Activated T-cell treated with anti-CD3 and anti-CD28 coated beads, Interleukin-2, amount 50 U/mL, for 4 hours (primary cell): Measurements from ENCODE around the gene PRAME. TPM values are rescaled to one million over a fixed set of nuclear protein-coding genes. Genes with fewer than 3 reads are reported as not detected.
"Not testable (repeated sequence)": the region's sequence is repeated elsewhere in the genome, so short reads cannot be mapped to it uniquely, and the experiment has no call there.

ENCODE experiments used
- ATAC-seq, 2 donors: fragments of 200-7000 bp; cut with Tn5 transposase; one replicate each; pipeline ENCODE4 v1.10.0; 2021
- DNase-seq: peaks from one replicate; pipeline ENCODE4 v3.0.0-alpha.2; 2020
- H3K27me3 Mint-ChIP-seq: one replicate; pipeline ENCODE4 v1.8.0; 2021; ENCODE audit warnings: low read depth, mixed read lengths
- H3K36me3 Mint-ChIP-seq: one replicate; pipeline ENCODE4 v1.8.0; 2022; ENCODE audit warnings: mixed read lengths; ENCODE audit not compliant: insufficient read depth
- H3K4me1 Mint-ChIP-seq: one replicate; pipeline ENCODE4 v1.8.0; 2021; ENCODE audit warnings: low read depth, mixed read lengths
- H3K4me3 Mint-ChIP-seq: one replicate; pipeline ENCODE4 v1.8.0; 2021; ENCODE audit warnings: mild to moderate bottlenecking, moderate library complexity, mixed read lengths
- H3K9me3 Mint-ChIP-seq: one replicate; pipeline ENCODE4 v1.8.0; 2021; ENCODE audit warnings: mixed read lengths
- total RNA-seq, 3 donors: library from RNA; stranded (reverse); gene quantifications; one replicate each; pipeline ENCODE4 v1.2.1, GENCODE V29; 2021

The PRAME gene
- total RNA-seq, 3 donors from 2014 or later: 0.95 to 1.3 (median 1.2) TPM

GRCh38 chr22:22590136-22590891 lies 31.2 kb upstream of the PRAME start:
- Mint-ChIP-seq H3K36me3 (no peaks in the 10 kb centered on the region), H3K9me3 (no peaks in the 10 kb centered on the region), H3K4me3 (no peak overlapping the region), H3K4me1 (peaks cover 4% of the 10 kb centered on the region), H3K27me3 (peaks cover 29% of the 10 kb centered on the region)
- ATAC-seq (no peak), DNase-seq (no peak)

GRCh38 chr22:22588485-22589164 lies 29.6 kb upstream of the PRAME start:
- no peak overlapping the region for H3K4me3 Mint-ChIP-seq
- DNase-seq (no peak), ATAC-seq (no peak)
- peaks cover 28% of the 10 kb centered on the region for H3K27me3 Mint-ChIP-seq
- no peaks in the 10 kb centered on the region for H3K36me3 Mint-ChIP-seq
- H3K9me3 Mint-ChIP-seq: no peaks in the 10 kb centered on the region
- H3K4me1 Mint-ChIP-seq: peaks cover 2% of the 10 kb centered on the region

GRCh38 chr22:22587577-22588188 lies 28.6 kb upstream of the PRAME start:
- Mint-ChIP-seq H3K27me3 (peaks cover 30% of the 10 kb centered on the region), H3K4me3 (no peak overlapping the region), H3K9me3 (no peaks in the 10 kb centered on the region), H3K4me1 (peaks cover 2% of the 10 kb centered on the region), H3K36me3 (no peaks in the 10 kb centered on the region)
- DNase-seq: no peak
- ATAC-seq: no peak

GRCh38 chr22:22584722-22585121 lies 25.7 kb upstream of the PRAME start:
- ATAC-seq (no peak), DNase-seq (no peak)
- Mint-ChIP-seq H3K36me3 (no peaks in the 10 kb centered on the region), H3K27me3 (peaks cover 26% of the 10 kb centered on the region), H3K4me1 (peaks cover 2% of the 10 kb centered on the region), H3K4me3 (no peak overlapping the region), H3K9me3 (no peaks in the 10 kb centered on the region)

- H3K27me3 Mint-ChIP-seq: peaks cover 20% of the 10 kb centered on the region
- no peak overlapping the region for H3K4me3 Mint-ChIP-seq
- no peaks in the 10 kb centered on the region for H3K4me1 Mint-ChIP-seq
- DNase-seq (no peak), ATAC-seq (no peak)
- no peaks in the 10 kb centered on the region for H3K9me3 Mint-ChIP-seq
- no peaks in the 10 kb centered on the region for H3K36me3 Mint-ChIP-seq
Measured at GRCh38 chr22:22583030-22583429, 24.0 kb upstream of the PRAME start.

GRCh38 chr22:22581524-22581923 lies 22.5 kb upstream of the PRAME start:
- not testable (repeated sequence) for DNase-seq, ATAC-seq, H3K9me3 Mint-ChIP-seq, H3K4me3 Mint-ChIP-seq, H3K36me3 Mint-ChIP-seq, H3K4me1 Mint-ChIP-seq
- peaks cover 17% of the 10 kb centered on the region for H3K27me3 Mint-ChIP-seq

- Mint-ChIP-seq H3K4me1 (no peaks in the 10 kb centered on the region), H3K27me3 (peaks cover 13% of the 10 kb centered on the region), H3K36me3 (no peaks in the 10 kb centered on the region), H3K9me3 (no peaks in the 10 kb centered on the region), H3K4me3 (no peak overlapping the region)
- DNase-seq (no peak), ATAC-seq (no peak)
Measured at GRCh38 chr22:22579869-22580604, 21.0 kb upstream of the PRAME start.

GRCh38 chr22:22578702-22579424 lies 19.8 kb upstream of the PRAME start:
- no peaks in the 10 kb centered on the region for H3K4me1 Mint-ChIP-seq
- H3K36me3 Mint-ChIP-seq: no peaks in the 10 kb centered on the region
- H3K4me3 Mint-ChIP-seq: no peak overlapping the region
- no peak for ATAC-seq
- H3K27me3 Mint-ChIP-seq: peaks cover 16% of the 10 kb centered on the region
- no peak for DNase-seq
- no peaks in the 10 kb centered on the region for H3K9me3 Mint-ChIP-seq

- no peaks in the 10 kb centered on the region for H3K36me3 Mint-ChIP-seq
- DNase-seq: no peak
- peaks cover 13% of the 10 kb centered on the region for H3K27me3 Mint-ChIP-seq
- H3K4me3 Mint-ChIP-seq: no peak overlapping the region
- H3K9me3 Mint-ChIP-seq: no peaks in the 10 kb centered on the region
- no peaks in the 10 kb centered on the region for H3K4me1 Mint-ChIP-seq
- no peak for ATAC-seq
Measured at GRCh38 chr22:22576989-22577427, 17.9 kb upstream of the PRAME start.

- peak; percentile 11 for DNase-seq
- no peak overlapping the region for H3K4me3 Mint-ChIP-seq
- H3K27me3 Mint-ChIP-seq: peaks cover 17% of the 10 kb centered on the region
- no peaks in the 10 kb centered on the region for H3K4me1 Mint-ChIP-seq
- H3K36me3 Mint-ChIP-seq: no peaks in the 10 kb centered on the region
- H3K9me3 Mint-ChIP-seq: no peaks in the 10 kb centered on the region
- ATAC-seq: peak in 1 of 2 donors; percentile 35
Measured at GRCh38 chr22:22576244-22576988, 17.4 kb upstream of the PRAME start.

- Mint-ChIP-seq H3K4me1 (no peaks in the 10 kb centered on the region), H3K36me3 (no peaks in the 10 kb centered on the region), H3K4me3 (no peak overlapping the region), H3K27me3 (peaks cover 21% of the 10 kb centered on the region), H3K9me3 (no peaks in the 10 kb centered on the region)
- no peak for ATAC-seq
- no peak for DNase-seq
Measured at GRCh38 chr22:22574361-22574760, 15.3 kb upstream of the PRAME start.

- H3K27me3 Mint-ChIP-seq: peaks cover 29% of the 10 kb centered on the region
- no peaks in the 10 kb centered on the region for H3K9me3 Mint-ChIP-seq
- no peaks in the 10 kb centered on the region for H3K36me3 Mint-ChIP-seq
- no peak for ATAC-seq
- no peaks in the 10 kb centered on the region for H3K4me1 Mint-ChIP-seq
- DNase-seq: no peak
- no peak overlapping the region for H3K4me3 Mint-ChIP-seq
Measured at GRCh38 chr22:22573047-22573889, 14.2 kb upstream of the PRAME start.

- H3K27me3 Mint-ChIP-seq: peaks cover 35% of the 10 kb centered on the region
- ATAC-seq (no peak), DNase-seq (no peak)
- no peak overlapping the region for H3K4me3 Mint-ChIP-seq
- H3K4me1 Mint-ChIP-seq: no peaks in the 10 kb centered on the region
- no peaks in the 10 kb centered on the region for H3K9me3 Mint-ChIP-seq
- no peaks in the 10 kb centered on the region for H3K36me3 Mint-ChIP-seq
Measured at GRCh38 chr22:22571862-22572261, 12.8 kb upstream of the PRAME start.
